Body of pancreas (tissue), 4 donors: ENCODE measurements around the gene SLC12A4. TPM values are rescaled to one million over a fixed set of nuclear protein-coding genes. Genes with fewer than 3 reads are reported as not detected.

ENCODE experiments used
- ATAC-seq: fragments of 150-250 bp; one replicate; pipeline ENCODE4 v1.9.1; 2016
- DNase-seq, 4 donors: peaks; one replicate each; pipeline ENCODE4 v3.0.0-alpha.2; 2019
- H3K27ac ChIP-seq, 4 donors: fragments of 200-600 bp; sonication (generic); 1 replicate in 3 of 4; 2 replicates in 1 of 4; pipeline versions ENCODE4 v1.5.1 to v1.6.1; 2016 to 2019; ENCODE audit warnings: mild to moderate bottlenecking in 1 of 4, mixed read lengths in 1 of 4, moderate library complexity in 1 of 4
- H3K27me3 ChIP-seq, 2 donors: fragments of 200-600 bp; sonication (generic); one replicate each; pipeline ENCODE4 v1.6.0; 2016; ENCODE audit warnings: mild to moderate bottlenecking in 1 of 2
- H3K36me3 ChIP-seq, 2 donors: fragments of 200-600 bp; sonication (generic); replicated peaks in 1 of 2; 2 replicates each; pipeline ENCODE4 v1.5.1; 2016; ENCODE audit warnings: low read depth in 2 of 2; ENCODE audit not compliant: insufficient read depth in 1 of 2
- H3K4me1 ChIP-seq: fragments of 200-600 bp; sonication (generic); one replicate; pipeline ENCODE4 v1.6.0; 2016
- H3K4me3 ChIP-seq, 2 donors: fragments of 200-600 bp; sonication (generic); 1 replicate in 1 of 2; 2 replicates in 1 of 2; pipeline ENCODE4 v1.5.1; 2016 to 2019
- H3K9me3 ChIP-seq, 3 donors: fragments of 200-600 bp; sonication (generic); 1 replicate in 2 of 3; 2 replicates in 1 of 3; pipeline ENCODE4 v1.5.1; 2016
- POLR2A ChIP-seq, 3 donors: fragments of 450-650 bp; IDR thresholded peaks; one replicate each; pipeline ENCODE4 v1.6.1; 2016; ENCODE audit warnings: antibody characterized with exemption in 3 of 3, mild to moderate bottlenecking in 2 of 3
- WGBS, 2 donors: methylation state at CpG; one replicate each; pipeline ENCODE4 v1.1.5; 2017; 5-methylcytosine and 5-hydroxymethylcytosine counted together
- intact Hi-C: fragments of 100-400 bp; cut with DNase I; formaldehyde crosslinking; loops from one replicate; pipeline ENCODE4 v1.15.1; 2023
- total RNA-seq, 2 donors: library from RNA; depleted of rRNA; stranded (reverse); fragments of >200 nt; gene quantifications; one replicate each; pipeline ENCODE4 v1.1.0, GENCODE V29; 2016
- TF ChIP-seq, protein P1 (sequence below), 7 experiments: fragments of 450-650 bp in 4 of 7; fragments of 200-600 bp in 3 of 7; sonication (generic) in 3 of 7; IDR thresholded peaks; one replicate each; pipeline ENCODE4 v1.5.1; 2016 to 2019; ENCODE audit warnings: antibody characterized with exemption in 7 of 7

The SLC12A4 gene
- total RNA-seq, 2 donors from 2014 or later = 23.3 to 61.3 TPM

DNA sequence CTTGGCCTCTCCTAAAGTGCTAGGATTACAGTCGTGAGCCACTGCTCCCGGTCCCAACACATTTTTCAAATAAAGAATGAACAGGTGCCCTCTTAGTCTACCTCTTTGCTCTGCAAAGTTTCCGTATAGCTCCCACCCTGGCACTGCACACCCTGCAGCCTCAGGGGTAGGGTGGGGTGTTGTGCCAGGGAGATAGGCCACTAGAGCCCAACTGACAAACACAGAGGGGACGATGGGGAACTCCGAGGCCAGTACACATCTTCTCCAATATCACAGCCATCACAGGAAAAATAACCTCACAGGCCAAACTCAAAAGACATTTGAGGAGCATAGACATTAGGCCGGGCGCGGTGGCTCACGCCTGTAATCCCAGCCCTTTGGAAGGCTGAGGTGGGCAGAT lies 2.7 kb upstream of the SLC12A4 start:
- Histone ChIP-seq H3K27me3 (no peaks in the 10 kb centered on the region), H3K4me1 (peaks cover 17% of the 10 kb centered on the region), H3K4me3 (no peak overlapping the region), H3K27ac (no peak overlapping the region), H3K36me3 (no peaks in the 10 kb centered on the region), H3K9me3 (no peaks in the 10 kb centered on the region)
- no peak for DNase-seq
- intact Hi-C loops = no loop called here
- no peak for ATAC-seq
- TF ChIP-seq, protein P1, sequence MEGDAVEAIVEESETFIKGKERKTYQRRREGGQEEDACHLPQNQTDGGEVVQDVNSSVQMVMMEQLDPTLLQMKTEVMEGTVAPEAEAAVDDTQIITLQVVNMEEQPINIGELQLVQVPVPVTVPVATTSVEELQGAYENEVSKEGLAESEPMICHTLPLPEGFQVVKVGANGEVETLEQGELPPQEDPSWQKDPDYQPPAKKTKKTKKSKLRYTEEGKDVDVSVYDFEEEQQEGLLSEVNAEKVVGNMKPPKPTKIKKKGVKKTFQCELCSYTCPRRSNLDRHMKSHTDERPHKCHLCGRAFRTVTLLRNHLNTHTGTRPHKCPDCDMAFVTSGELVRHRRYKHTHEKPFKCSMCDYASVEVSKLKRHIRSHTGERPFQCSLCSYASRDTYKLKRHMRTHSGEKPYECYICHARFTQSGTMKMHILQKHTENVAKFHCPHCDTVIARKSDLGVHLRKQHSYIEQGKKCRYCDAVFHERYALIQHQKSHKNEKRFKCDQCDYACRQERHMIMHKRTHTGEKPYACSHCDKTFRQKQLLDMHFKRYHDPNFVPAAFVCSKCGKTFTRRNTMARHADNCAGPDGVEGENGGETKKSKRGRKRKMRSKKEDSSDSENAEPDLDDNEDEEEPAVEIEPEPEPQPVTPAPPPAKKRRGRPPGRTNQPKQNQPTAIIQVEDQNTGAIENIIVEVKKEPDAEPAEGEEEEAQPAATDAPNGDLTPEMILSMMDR (IDR thresholded peaks at IDR 0.05) = no peak
- TF ChIP-seq POLR2A (IDR thresholded peaks at IDR 0.05) = no peak
- WGBS, 2 donors = 91 to 94% methylated on average over 8 to 9 of the region's 9 CpGs

DNA sequence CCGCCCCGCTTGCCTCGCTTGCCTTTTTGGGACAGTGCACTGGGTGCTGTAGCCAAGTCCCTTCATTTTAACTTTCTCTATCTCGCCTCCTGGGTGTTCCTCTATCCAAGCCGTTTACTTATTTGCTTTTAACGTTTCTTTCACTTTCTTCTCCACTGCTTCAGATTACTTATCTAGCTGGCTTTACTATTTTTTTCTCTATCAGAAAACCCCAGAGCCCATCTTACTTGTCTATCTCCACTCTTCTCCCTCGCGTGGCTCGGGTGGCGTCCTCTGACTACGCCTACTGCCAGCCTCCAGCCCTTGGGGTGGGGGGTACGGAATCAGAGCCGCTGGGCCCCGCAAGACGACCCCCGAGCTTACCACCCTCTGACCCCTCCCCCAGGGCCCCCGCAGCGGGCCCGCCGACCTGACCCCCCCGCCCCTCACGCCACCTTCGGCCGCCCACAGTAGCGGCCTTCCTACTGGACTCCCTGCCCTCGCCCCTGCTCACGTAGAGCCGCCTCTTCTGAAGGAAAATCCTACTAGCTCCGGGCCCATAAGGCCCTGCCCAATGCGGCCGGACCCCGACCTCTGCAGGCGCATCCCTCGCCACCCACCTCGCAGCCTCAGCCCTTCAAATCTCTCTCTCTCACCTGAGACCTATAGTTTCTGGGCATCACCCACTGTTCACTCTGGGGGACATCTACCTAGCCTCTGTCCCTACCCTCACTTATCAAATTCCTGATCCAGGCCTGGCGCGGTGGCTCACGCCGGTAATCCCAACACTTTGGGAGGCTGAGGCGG lies 1.0 kb upstream of the SLC12A4 start:
- H3K9me3 ChIP-seq = no peaks in the 10 kb centered on the region
- peak overlapping the region; percentile 80 to 89 (median 87) for H3K27ac ChIP-seq
- H3K4me1 ChIP-seq = peaks cover 32% of the 10 kb centered on the region
- TF ChIP-seq, protein P1 (IDR thresholded peaks at IDR 0.05) = no peak
- no peak for TF ChIP-seq POLR2A (IDR thresholded peaks at IDR 0.05)
- DNase-seq (no peak), ATAC-seq (no peak)
- H3K4me3 ChIP-seq = peak overlapping the region; percentile 32 to 73
- WGBS, 2 donors = 43 to 47% methylated on average over 28 to 36 of the region's 40 CpGs
- no peaks in the 10 kb centered on the region for H3K36me3 ChIP-seq
- intact Hi-C loops = no loop called here
- H3K27me3 ChIP-seq = no peaks in the 10 kb centered on the region

DNA sequence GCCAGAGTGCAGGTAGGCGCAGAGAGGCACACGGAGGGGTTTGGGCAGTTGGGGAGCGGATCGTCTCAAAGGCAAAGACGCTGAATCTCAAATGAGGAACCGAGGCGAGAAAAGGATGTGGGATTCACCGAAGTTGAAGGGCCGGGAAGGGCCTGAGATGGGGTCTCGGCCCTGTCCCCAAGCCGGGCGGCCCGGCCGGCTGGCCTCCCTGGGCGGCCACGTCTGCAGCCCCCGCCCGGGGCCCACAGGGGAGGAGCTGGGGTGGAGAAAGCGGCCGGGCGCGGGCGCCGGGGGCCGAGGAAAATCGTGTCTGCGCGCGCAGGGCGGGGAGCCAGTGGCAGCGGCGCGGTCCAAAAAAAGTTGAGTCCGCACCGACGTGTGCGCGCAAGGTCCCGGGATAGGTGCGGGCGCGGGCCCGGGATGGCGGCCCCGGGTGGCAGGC lies 458 bp downstream of the SLC12A4 start:
- WGBS, 2 donors = 2 to 3% methylated on average over 12 to 30 of the region's 45 CpGs
- Histone ChIP-seq H3K36me3 (no peaks in the 10 kb centered on the region), H3K4me1 (peaks cover 36% of the 10 kb centered on the region), H3K4me3 (peak overlapping the region; percentile 71 to 73), H3K9me3 (no peaks in the 10 kb centered on the region), H3K27ac (peak overlapping the region; percentile 80 to 89 (median 87)), H3K27me3 (no peaks in the 10 kb centered on the region)
- no peak for TF ChIP-seq POLR2A (IDR thresholded peaks at IDR 0.05)
- TF ChIP-seq, protein P1 (IDR thresholded peaks at IDR 0.05) = no peak
- intact Hi-C loops = no loop called here
- peak; percentile 53 for ATAC-seq
- peak; percentile 42 to 60 (median 54) for DNase-seq

DNA sequence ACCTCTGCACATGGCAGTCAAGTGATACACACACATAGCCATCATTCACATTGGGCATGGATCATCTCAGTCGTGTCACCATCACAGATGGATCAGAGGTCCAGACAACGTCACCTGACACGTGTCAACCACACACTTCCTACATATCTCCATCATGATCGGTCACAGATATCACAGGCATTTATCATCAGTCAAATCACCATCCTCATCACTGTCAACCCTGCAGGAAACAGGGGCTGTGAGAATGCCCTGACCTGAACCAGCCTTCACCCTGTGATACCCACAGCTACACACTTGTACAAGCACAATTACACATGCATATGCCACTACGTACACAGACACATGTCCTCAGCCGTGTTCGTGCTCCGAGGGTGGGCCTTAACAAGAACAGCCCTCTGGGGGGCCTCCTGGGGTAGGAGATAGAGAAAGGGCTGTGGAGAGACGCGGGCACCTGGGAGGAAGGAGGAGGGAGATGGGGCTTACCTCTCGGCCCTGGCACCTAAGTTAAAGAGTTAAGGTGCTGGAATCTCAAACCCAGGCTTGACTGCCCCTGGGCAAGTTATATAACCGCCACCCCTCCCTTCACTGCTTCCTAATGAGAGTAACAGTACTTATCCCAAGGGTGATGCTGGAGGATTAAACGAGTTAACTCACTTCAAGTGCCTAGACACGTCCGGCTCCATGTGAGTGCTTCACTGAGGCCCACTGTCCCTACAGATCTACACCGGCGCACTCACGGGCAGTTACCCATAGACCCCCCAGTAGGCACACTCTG lies 1.1 kb downstream of the SLC12A4 start:
- peak overlapping the region; percentile 71 to 73 for H3K4me3 ChIP-seq
- intact Hi-C loops = no loop called here
- ATAC-seq (peak; percentile 7), DNase-seq (no peak)
- H3K27me3 ChIP-seq = no peaks in the 10 kb centered on the region
- 25 to 37% methylated on average over 16 to 18 of the region's 18 CpGs for WGBS, 2 donors
- no peaks in the 10 kb centered on the region for H3K36me3 ChIP-seq
- no peaks in the 10 kb centered on the region for H3K9me3 ChIP-seq
- TF ChIP-seq POLR2A (IDR thresholded peaks at IDR 0.05) = no peak
- TF ChIP-seq, protein P1 (IDR thresholded peaks at IDR 0.05) = no peak
- peaks cover 41% of the 10 kb centered on the region for H3K4me1 ChIP-seq
- peak overlapping the region; percentile 80 to 89 (median 87) for H3K27ac ChIP-seq
